Neural cell (in vitro differentiated cells): ENCODE data around the gene GDI1. TPM values are rescaled to one million over a fixed set of nuclear protein-coding genes. Genes with fewer than 3 reads are reported as not detected.

ENCODE experiments used
- H2AFZ ChIP-seq: fragments of 200-600, 300-800 bp; sonication (generic), shearing (Covaris generic); 2 replicates; pipeline ENCODE4 v1.6.0; 2014; ENCODE audit warnings: low read depth, mild to moderate bottlenecking, antibody characterized with exemption, low read length, moderate library complexity
- H3F3A ChIP-seq: fragments of 200-600 bp; shearing (Covaris generic); 2 replicates; pipeline ENCODE4 v1.6.1; 2016; ENCODE audit warnings: mild to moderate bottlenecking, moderate library complexity, mixed read lengths, antibody characterized with exemption, low read length; ENCODE audit not compliant: insufficient read depth, poor library complexity, severe bottlenecking
- H3K27ac ChIP-seq: fragments of 200-600, 300-800 bp; sonication (generic), shearing (Covaris generic); 2 replicates; pipeline ENCODE4 v1.5.1; 2014; ENCODE audit warnings: mild to moderate bottlenecking, low read length, moderate library complexity
- H3K27me3 ChIP-seq: fragments of 300-800, 200-600 bp; sonication (generic), shearing (Covaris generic); 2 replicates; pipeline ENCODE4 v1.6.0; 2014; ENCODE audit warnings: mild to moderate bottlenecking, low read depth, low read length, moderate library complexity; ENCODE audit not compliant: insufficient read depth
- H3K36me3 ChIP-seq: fragments of 300-800, 200-600 bp; sonication (generic), shearing (Covaris generic); 2 replicates; pipeline ENCODE4 v1.5.1; 2014; ENCODE audit warnings: mild to moderate bottlenecking, antibody characterized with exemption, low read length, moderate library complexity; ENCODE audit not compliant: insufficient read depth
- H3K4me2 ChIP-seq: fragments of 300-800, 200-600 bp; sonication (generic), shearing (Covaris generic); 2 replicates; pipeline ENCODE4 v1.6.0; 2014; ENCODE audit warnings: mild to moderate bottlenecking, low read length
- H3K4me3 ChIP-seq: fragments of 300-800, 200-600 bp; sonication (generic), shearing (Covaris generic); 2 replicates; pipeline ENCODE4 v1.5.1; 2014; ENCODE audit warnings: mild to moderate bottlenecking, low read length, moderate library complexity
- H3K79me2 ChIP-seq: fragments of 200-600 bp; shearing (Covaris generic); replicated peaks from 2 replicates; pipeline ENCODE4 v1.6.0; 2014; ENCODE audit warnings: mild to moderate bottlenecking, low read length, moderate library complexity; ENCODE audit not compliant: insufficient read depth
- H3K9ac ChIP-seq: fragments of 300-800, 200-600 bp; sonication (generic), shearing (Covaris generic); 2 replicates; pipeline ENCODE4 v1.6.1; 2016; ENCODE audit warnings: mild to moderate bottlenecking, low read length, mixed read lengths
- H3K9me2 ChIP-seq: fragments of 200-600 bp; shearing (Covaris generic); 2 replicates; pipeline ENCODE4 v1.6.1; 2016; ENCODE audit warnings: mild to moderate bottlenecking, low read length, mixed read lengths; ENCODE audit not compliant: insufficient read depth
- H3K9me3 ChIP-seq: fragments of 200-600, 300-800 bp; sonication (generic), shearing (Covaris generic); 2 replicates; pipeline ENCODE4 v1.6.1; 2016; ENCODE audit warnings: mild to moderate bottlenecking, mixed run types, low read length, moderate library complexity, mixed read lengths
- H4K20me1 ChIP-seq: fragments of 200-600 bp; shearing (Covaris generic); 2 replicates; pipeline ENCODE4 v1.6.1; 2016; ENCODE audit warnings: mild to moderate bottlenecking, mixed run types; ENCODE audit not compliant: insufficient read depth
- EP300 ChIP-seq: fragments of 450-650 bp; conservative IDR thresholded peaks from 2 replicates; pipeline ENCODE4 v1.6.1; 2014; ENCODE audit warnings: antibody characterized with exemption, mild to moderate bottlenecking, moderate library complexity; ENCODE audit not compliant: poor library complexity, severe bottlenecking
- EZH2 ChIP-seq: fragments of 200-600, 300-800 bp; shearing (Covaris generic), sonication (generic); IDR thresholded peaks from 2 replicates; pipeline ENCODE4 v1.6.1; 2014; ENCODE audit warnings: antibody characterized with exemption, low read length, borderline replicate concordance, mild to moderate bottlenecking; ENCODE audit not compliant: insufficient read depth, poor library complexity, severe bottlenecking
- MXI1 ChIP-seq: fragments of 450-650 bp; conservative IDR thresholded peaks from 2 replicates; pipeline ENCODE4 v1.6.1; 2014; ENCODE audit warnings: antibody characterized with exemption, mild to moderate bottlenecking; ENCODE audit not compliant: poor library complexity, severe bottlenecking
- POLR2AphosphoS5 ChIP-seq: IDR thresholded peaks from 2 replicates; pipeline ENCODE4 v1.6.1; 2012
- RAD21 ChIP-seq: fragments of 450-650 bp; conservative IDR thresholded peaks from 2 replicates; pipeline ENCODE4 v1.6.1; 2014; ENCODE audit warnings: antibody characterized with exemption, mild to moderate bottlenecking, moderate library complexity
- REST ChIP-seq: IDR thresholded peaks from 2 replicates; pipeline ENCODE4 v1.6.1; 2012; ENCODE audit warnings: borderline replicate concordance
- SMC3 ChIP-seq: fragments of 450-650 bp; conservative IDR thresholded peaks from 2 replicates; pipeline ENCODE4 v1.6.1; 2014; ENCODE audit warnings: antibody characterized with exemption, mild to moderate bottlenecking, moderate library complexity; ENCODE audit not compliant: poor library complexity
- TAF1 ChIP-seq: IDR thresholded peaks from 2 replicates; pipeline ENCODE4 v1.6.1; 2012; ENCODE audit warnings: low read depth
- polyA plus RNA-seq: library from polyadenylated mRNA; depleted of rRNA; stranded (reverse); fragments of >200 nt; gene quantifications from 2 replicates; pipeline ENCODE4 v1.2.3, GENCODE V29; 2014
- TF ChIP-seq, protein P1 (sequence below): fragments of 450-650 bp; IDR thresholded peaks from 2 replicates; pipeline ENCODE4 v1.5.1; 2014; ENCODE audit warnings: antibody characterized with exemption, mild to moderate bottlenecking, moderate library complexity; ENCODE audit not compliant: poor library complexity, severe bottlenecking

GDI1 gene
- polyA plus RNA-seq, 1 donor from 2014 or later, result 370 TPM

DNA sequence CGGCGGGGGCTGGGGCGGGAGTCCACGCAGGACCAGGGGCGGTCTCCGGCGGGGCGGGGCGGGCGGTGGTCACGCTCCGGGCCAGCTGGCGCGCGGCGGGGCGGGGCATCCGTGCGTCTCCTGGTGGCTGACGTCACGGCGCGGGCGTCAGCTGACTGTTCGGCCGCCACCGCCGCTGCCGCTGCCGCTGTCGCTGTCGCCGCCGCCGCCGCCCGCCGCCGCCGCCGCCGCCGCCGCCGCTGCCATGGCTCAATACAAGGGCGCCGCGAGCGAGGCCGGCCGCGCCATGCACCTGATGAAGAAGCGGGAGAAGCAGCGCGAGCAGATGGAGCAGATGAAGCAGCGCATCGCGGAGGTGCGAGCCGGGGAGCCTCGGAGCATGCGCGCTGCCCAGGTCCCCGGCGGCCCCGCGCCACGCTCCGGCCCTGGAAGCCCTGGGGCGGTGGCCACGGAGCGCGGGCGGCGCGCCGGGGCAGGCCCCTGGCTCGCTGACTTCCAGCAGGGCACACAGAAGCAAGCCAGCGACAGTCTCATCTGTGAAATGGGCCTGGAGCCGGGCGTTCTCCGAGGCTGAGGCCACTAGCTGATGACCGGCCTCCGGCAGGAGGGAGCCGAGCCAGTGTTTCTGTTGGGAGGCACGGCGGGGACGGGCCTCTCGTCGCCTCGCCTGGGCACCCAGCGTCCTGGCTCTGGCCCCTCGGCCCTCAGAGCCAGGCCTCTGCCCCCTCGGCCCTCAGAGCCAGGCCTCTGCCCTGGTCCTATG, 7.2 kb downstream of the GDI1 start, which contains the start of gene FAM50A:
TSS of gene FAM50A (plus strand) at position 150 of the 763 bp plus-strand sequence. CDS start at position 245, 95 bp downstream.
- Histone ChIP-seq H2AFZ (no peak within 1 kb of the TSS), H3K79me2 (peaks cover 6% of the 10 kb centered on the region), H3K9me2 (no peaks in the 10 kb centered on the region), H3K9me3 (no peaks in the 10 kb centered on the region), H3F3A (no peaks in the 10 kb centered on the region), H3K36me3 (no peaks in the 10 kb centered on the region), H3K4me2 (peak within 1 kb of the TSS; percentile 6), H3K4me3 (peak within 1 kb of the TSS; percentile 71), H3K9ac (peak within 1 kb of the TSS; percentile 73), H3K27me3 (no peaks in the 10 kb centered on the region), H4K20me1 (no peaks in the 10 kb centered on the region), H3K27ac (peak within 1 kb of the TSS; percentile 77)
- TF ChIP-seq SMC3 (peak; percentile 31), POLR2AphosphoS5 (peak; percentile 43), REST (no peak), MXI1 (peak; percentile 66), EZH2 (no peak)

- H3K4me3 ChIP-seq, result peak overlapping the region; percentile 71
- H4K20me1 ChIP-seq, result no peaks in the 10 kb centered on the region
- H3K27me3 ChIP-seq, result no peaks in the 10 kb centered on the region
- peak overlapping the region; percentile 57 for H3K27ac ChIP-seq
- H3K9me3 ChIP-seq, result no peaks in the 10 kb centered on the region
- no peaks in the 10 kb centered on the region for H3F3A ChIP-seq
- TF ChIP-seq SMC3 (no peak), REST (no peak), EZH2 (no peak), MXI1 (no peak), EP300 (no peak), RAD21 (no peak), TAF1 (no peak), POLR2AphosphoS5 (no peak)
- TF ChIP-seq, protein P1, sequence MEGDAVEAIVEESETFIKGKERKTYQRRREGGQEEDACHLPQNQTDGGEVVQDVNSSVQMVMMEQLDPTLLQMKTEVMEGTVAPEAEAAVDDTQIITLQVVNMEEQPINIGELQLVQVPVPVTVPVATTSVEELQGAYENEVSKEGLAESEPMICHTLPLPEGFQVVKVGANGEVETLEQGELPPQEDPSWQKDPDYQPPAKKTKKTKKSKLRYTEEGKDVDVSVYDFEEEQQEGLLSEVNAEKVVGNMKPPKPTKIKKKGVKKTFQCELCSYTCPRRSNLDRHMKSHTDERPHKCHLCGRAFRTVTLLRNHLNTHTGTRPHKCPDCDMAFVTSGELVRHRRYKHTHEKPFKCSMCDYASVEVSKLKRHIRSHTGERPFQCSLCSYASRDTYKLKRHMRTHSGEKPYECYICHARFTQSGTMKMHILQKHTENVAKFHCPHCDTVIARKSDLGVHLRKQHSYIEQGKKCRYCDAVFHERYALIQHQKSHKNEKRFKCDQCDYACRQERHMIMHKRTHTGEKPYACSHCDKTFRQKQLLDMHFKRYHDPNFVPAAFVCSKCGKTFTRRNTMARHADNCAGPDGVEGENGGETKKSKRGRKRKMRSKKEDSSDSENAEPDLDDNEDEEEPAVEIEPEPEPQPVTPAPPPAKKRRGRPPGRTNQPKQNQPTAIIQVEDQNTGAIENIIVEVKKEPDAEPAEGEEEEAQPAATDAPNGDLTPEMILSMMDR, result no peak
- peak overlapping the region; percentile 6 for H3K4me2 ChIP-seq
- peaks cover 4% of the 10 kb centered on the region for H3K79me2 ChIP-seq
- H3K36me3 ChIP-seq, result no peaks in the 10 kb centered on the region
- no peak overlapping the region for H2AFZ ChIP-seq
- peak overlapping the region; percentile 73 for H3K9ac ChIP-seq
- H3K9me2 ChIP-seq, result no peaks in the 10 kb centered on the region
These were observed 7.8 kb downstream of the GDI1 start for GRCh38 chrX:154444755-154445246.
